KG1 (cell line): ENCODE data around the gene GALNT10.

Experiments used
- DNase-seq: peaks from one replicate; lab custom pipeline; 2025; lab: John Stamatoyannopoulos, UW

GALNT10 gene

DNA sequence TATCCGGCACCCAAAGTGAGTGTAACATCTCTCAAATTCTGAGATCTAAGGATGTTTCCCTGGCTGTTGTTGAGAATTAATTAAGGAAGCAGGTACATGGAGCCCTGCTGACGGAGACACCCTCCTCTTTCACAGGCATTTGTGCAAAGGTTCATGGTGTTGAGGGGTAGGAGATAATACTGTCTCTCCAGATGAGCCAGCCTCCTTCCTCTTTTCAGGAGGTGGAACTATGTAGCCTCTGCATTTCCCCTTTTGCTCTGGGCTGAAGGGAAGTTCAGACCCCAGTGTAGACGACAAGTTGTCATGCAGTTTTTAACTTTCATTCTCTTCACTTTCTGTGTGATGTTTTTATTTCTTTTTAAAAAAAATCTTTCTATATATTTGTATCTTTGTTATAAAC is 107.5 kb downstream of the GALNT10 start:
- DNase-seq: no peak

DNA sequence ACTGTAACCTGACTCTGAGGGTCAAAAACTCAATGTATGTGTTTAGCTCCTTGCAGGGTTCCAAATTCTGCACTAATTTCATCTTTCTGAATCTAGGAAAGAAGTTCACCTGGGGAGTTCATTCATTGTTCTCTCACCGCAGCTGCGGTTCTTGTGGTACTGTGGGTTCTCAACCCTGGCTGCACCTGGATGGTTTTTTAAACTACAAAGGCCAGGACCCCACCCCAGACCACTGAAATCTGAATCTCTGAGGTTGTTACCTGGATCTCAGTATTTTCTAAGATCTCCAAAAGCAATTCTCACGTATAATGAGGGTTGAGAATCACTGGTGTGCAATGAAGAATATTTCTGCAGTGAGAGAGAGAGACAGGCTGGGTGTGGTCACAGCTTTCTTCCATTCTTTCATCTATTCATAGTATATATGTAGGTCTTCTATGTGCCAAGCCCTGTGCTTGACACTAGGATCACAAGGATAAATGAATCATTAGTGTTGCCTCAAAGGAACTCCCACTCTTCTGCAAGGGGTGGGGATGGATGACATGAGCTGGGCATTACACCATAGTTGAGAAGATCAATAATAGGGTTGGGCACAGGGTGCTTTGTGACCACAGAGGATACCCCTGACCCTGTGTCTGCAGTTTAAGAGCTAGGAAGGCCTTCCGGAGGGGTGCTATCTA is 109.8 kb downstream of the GALNT10 start:
- no peak for DNase-seq

DNA sequence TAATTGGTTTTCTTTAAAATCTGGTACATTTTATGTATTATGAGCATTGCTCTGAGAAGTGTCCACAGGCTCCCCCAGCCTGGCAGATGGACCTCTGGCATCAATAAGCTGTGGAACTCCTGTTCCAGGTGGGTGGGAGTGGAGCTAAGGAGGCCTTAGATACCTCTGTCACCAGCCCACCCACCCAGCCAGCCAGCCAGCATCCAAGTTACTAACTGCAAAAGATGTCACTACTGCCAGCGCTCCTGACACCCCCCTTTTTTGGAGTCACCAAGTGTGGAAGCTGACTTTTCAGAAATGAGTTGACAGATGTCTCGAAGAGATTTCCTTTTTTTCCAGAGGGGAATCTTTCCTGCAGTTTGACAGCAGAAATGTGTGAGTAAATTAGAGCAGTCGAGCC is 111.2 kb downstream of the GALNT10 start:
- DNase-seq: no peak

DNA sequence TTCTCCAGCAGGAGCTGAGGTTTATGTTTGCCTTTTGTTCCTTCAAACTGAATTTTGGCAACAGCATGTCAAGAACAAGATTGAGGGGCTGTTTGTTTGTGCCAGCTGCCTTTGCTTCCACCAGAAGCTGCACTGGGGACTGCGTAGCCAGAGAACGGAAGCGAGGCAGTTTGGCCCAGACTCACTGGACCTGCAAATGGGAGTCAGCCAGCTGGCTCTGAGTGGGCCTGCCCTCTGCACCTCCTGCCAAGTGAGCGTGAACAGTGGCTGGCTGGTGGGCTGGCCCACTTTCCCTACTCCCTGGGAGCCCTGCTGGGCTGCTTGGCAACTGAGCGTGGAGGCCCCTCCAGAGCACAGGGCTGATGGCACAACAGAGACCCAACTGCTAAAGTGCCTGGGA is 111.6 kb downstream of the GALNT10 start:
- DNase-seq: no peak

DNA sequence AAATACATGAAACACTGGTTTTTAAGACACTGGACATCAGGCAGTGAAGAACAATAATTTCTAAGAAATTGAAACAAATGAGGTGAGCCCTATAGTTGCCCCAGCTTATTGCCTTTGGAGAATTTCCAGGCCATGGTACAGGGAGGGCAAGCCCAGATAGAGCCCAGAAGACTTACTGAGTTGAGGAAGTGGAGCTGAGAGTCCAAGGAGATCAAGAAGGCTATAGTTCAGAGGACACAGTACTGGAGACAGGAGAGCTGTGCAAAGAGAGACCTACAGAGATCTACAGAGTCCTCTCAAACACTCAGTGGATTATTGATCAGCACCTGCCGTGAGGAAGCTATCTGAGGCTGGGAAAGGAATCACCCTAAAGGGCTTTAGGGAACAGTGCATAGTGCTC is 112.6 kb downstream of the GALNT10 start:
- no peak for DNase-seq

DNA sequence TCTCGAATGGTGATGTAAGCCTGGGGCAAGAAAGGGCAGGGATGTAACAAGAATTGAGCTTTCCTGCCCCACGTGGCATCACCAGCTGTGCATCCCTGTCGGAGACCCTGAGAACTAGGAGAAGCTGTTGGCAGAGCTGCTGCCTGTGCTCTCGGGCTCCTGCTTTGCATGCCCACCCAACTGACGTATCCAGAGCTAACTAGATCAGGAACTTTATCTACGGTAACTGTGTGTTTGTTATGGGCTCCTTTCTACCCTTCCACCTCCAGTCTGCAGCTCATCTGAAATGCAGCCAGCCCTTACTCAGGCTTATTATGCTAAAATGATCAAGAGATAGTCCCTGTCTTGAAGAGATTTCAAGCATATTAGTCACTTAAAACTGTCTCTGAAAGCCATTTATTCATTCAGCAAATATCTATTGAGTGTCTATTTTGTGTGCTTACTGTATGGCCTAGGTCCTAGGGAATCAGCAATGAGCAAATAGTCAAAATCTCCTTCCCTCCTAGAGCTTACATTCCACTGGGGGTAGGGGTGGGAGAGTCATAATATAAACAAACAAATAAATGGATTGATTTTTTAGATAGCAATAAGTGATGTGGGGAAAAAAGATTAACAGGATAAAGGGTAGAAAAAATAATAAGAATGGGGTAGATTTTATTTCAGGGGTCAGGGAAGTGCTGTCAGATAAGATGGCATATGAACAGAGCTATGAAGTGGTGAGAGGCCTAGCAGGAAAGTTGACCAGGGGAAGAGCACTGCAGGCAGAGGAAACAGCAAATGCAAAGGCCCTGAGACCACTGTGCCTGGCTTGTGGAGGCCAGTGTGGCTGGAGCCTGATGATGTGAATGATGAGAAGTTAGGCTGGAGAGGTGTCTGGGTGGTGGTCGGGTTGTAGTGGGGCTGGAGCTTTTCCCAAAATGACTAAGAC is 118.2 kb downstream of the GALNT10 start:
- DNase-seq: no peak

DNA sequence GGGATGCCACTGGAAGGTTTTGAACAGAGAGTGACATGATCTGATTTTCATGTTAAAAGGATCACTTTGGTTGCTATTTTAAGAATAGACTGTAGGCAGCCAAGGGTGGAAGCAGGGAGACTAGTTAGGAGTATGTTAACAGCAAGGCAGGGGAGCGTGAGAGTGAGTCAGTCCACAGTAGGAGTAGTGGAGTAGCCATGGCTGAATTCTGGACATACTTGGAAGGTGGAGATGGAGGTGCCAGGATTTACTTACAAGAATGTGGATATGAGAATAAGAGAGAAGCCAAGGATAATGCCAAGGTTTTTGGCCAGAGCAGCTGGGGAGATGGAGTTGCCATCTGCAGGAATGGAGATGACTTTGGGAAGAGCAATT is 118.8 kb downstream of the GALNT10 start:
- DNase-seq: no peak

DNA sequence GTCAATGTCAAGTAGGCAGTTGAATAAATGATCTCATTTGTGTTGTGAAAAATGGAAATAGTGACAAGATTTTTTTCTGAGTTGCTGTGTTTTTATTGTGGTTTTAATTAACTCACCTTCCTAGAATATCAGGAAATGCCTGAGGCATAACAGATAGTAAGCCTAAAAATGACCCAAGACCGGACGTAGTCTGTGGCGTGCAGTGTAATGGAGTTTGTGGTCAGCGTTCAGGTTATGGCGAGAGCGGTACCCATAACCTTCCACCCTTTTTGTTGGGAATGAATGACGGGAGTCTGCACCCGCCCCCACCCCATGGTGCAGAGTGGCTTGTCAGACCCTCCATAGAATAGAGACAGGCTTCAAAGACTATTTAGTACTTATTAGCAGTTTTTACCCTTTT is 119.3 kb downstream of the GALNT10 start:
- DNase-seq: no peak

DNA sequence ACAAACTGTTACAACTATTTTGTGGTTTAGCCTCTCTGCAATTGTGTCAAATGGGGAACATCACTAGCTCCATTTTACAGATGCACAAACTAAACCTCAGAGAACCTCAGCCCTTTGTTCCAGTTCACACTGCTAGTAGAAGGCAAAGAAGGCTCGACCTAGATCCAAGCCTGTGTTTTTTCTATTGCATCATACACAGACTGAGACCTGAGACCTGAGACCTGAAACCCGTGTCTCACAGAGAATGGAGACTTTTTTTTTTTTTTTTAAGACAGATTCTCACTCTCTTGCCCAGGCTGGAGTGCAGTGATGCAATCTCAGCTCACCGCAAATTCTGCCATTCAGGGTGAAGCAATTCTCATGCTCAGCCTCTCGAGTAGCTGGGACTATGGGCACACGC is 120.8 kb downstream of the GALNT10 start:
- DNase-seq: no peak

DNA sequence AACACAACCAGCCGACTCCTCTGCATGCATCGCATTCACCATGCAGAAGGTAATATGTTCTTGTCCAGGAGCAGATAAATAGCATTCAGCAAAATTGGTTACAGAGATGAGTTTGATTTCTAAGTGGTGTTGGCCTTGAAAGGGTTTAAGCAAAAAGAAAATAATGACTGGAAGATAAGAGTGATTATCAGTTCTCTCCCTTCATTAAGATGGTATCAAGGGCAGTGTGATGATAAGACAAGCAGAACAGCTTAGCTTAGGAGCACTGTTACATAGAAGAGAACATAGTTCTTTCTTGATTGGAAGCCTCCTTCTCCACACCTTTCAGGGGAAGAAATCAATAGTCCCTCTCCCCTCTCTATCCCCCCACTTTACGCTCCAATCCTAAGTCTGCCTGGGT is 121.5 kb downstream of the GALNT10 start:
- no peak for DNase-seq

DNA sequence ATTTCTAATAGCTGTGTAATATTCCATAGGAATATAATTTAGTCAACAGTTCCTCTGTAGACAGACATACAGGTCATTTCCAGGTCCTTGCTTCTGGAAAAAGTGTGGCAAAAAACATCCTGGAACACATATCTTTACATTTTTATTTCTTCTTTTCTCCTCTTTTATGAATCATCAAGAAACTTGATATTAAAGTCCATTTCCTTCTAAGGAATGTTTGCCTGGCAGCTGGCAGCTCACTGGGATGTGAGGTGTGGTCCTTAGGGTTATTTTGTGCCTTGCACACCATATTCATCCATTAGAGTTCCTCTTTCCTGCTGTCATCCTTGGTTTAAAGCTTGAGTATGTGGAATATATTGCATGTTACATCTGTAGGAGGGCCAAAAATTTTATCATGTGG is 122.0 kb downstream of the GALNT10 start:
- no peak for DNase-seq

DNA sequence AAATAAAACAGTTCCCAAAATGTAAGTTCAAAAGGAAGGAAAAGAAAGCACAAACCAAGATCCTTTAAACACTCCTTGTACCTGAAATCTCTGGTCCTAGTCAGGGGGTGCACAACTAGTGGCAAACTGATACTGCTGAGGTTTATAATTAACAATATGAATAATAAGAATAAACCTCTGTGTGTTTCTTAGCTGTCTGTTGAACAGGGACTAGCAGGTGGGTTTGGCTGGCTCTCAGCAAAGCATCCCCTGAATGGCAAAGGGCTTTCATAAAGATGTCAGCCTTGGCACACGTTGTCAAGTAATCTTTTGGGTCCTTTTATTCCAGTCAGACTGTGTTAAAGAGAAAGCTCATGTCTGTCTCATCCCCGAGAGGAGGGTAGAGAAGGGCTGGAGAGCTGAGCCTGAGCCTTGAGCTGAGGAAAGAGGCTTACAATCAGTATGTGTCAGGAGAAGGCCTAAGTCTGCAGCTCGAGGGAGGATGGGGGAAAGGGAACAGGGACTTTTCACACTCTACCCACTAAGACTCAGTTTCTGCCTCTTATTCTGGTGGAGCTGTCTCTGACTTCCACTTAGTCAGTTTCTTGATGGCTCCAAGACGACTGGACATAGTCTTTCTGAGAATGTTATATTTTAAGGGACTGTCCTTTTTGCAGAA is 123.0 kb downstream of the GALNT10 start:
- no peak for DNase-seq

DNA sequence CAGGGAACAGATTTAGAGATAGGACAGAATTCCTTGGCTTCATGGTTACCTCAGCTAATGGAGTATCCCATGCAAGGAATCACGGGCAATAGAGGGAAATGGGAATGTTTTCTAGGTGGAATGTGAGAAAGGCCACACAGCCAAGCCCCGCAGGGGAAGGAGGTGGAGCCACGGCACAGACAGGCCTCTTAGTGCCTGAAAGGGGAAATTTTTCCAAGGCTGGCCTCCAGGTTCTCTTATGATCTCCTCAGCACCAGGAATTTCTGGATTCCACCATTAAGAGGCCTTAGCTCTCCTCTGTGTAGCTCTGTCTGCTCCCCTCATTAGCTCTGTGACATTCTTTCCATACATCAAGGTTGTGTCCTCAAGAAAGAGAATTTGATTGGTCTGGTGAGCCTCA is 124.7 kb downstream of the GALNT10 start:
- DNase-seq: no peak

DNA sequence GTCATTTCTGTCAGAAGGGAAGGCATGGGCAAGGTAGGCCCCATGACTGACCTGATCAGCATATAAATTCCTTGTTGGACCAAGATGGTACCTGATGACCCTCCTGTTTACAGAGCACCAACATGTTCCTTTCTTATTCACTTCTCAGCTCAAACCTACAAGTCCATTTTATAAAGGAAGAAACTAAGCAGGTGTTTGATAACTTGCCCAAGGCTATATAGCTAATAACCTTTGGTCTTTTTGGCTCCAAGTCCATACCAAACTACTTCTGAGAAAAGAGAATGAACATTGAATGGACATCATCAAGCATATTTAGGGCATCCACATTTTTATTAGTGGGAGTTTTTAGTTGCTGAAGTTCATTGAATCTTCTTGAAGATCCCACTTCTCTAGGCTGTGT is 125.2 kb downstream of the GALNT10 start:
- DNase-seq: no peak

DNA sequence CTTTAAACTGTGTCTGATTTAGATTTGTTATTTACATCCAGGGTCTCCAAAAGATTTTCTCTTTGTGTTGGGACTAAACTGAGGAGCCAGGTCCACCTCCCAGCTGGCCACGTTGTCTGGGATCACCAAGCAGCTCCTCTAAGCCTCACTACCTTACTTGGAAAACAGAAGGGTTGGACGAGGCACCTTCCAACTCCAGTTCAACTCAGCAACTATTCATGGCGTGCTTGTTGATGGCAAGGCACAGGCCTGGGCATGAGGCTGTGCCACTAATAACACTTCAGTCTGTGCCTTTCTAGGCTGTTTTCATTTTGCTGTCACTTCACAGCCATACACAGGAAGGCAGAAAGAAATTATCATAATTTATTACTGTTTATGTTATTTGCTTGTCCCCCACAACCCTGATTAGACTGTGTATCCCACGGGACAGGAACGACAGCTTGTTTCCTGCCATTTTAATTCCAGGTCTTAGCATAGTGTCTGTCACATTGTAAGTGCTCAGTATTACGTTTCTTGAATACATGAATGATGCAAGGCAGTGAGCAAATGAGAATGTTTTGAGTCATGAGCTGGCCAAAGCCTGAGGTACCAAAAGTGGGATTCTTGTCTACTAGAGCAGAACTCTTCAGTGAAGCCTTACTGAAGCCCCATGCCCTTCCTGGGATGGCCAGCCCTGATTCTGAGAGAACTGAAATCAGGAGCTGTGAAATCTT is 125.8 kb downstream of the GALNT10 start:
- no peak for DNase-seq

DNA sequence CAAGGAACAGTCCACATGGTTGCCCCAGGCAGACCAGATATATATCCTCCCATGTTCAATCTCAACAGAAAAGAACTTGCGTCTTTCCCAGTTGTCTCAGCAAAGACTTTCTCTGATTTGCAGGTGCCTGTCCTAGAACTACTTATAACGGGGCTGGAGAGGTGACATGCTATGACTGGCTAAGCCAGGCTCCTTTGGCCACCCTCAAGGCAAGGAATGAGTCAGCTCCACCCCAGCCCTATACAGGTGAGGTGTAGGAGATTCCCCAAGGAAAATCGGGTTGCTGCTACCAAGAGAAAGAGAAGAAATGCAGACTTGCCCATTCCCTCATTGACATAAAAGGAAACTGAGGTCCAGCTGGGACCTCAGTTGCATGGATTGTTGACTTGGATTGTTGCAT is 127.4 kb downstream of the GALNT10 start:
- no peak for DNase-seq

DNA sequence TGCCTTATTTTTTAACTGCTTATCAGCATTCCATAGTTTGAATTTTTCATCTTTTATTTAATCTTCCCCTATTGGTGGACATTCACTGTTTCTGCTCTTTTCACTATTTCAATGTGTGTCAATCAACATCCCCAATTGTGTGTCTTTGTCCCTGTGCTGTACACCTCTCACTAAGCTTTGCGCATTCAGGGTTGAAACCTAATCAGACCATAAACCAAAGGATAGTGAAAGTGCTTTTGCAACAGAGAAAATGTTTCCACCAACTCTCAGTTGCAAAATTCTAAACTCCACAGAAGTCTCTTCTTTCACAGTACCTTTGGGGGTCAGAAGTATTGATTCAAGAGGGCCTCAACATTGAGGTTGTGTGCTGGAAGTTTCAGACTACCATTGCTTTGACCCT is 128.2 kb downstream of the GALNT10 start:
- no peak for DNase-seq

DNA sequence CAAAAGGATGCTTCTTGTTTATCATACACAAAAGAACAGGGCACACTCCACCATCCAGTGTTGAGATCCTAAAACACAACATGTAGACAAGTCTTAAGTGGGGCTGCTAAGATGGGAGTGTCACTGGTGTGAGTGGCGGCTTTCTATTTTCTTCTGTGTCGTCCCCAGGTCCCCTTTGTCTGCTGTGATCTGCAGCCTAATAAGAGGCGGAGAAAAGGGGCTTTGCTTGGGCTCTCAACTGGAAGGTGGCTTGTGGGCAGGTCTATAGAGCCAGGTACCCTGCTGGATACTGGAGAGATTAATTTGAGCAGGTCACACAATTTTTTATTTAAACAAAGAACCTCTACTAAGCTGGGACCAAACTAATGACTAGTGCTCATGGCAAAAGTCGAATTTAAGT is 129.2 kb downstream of the GALNT10 start:
- no peak for DNase-seq

DNA sequence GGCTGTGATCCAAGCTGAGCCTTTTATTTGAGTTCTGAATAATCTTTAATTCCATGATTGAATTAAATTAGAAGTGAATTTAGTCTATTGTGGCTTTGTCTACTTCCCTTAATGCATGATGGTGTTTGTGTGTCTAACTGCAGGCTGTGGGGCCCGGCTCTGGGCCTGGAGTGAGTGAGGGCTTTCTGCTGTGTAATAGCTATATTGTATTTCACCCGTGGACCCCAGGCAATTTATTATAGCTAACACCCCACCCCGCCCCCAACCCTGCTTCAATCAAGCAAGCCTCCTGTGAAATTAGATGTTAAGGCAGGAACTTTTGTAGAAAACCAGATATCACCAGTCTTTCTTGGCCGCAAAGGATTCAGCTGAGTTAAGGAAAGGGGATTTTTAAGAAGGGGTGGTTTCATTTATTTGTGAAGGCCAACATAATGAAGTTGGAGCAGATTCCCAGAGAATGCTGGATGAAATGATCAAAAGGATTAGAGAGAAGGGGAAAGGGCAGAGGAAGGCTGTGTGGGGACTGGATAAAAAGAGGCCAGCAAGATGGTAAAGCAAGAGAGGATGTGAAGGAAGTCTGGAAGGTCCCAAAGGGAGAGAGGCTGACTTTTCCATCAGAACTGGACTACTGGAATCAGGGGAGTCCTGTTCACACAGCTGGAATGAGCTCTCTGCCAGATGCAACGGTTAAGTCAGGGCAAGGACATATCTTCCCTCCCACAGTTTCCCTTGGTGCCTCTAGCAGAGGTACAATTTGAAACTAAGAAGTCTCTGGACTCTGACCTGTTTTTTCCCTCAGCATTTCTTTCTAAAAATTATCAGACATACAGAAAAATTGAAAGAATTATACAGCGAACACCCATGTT is 129.9 kb downstream of the GALNT10 start:
- no peak for DNase-seq

DNA sequence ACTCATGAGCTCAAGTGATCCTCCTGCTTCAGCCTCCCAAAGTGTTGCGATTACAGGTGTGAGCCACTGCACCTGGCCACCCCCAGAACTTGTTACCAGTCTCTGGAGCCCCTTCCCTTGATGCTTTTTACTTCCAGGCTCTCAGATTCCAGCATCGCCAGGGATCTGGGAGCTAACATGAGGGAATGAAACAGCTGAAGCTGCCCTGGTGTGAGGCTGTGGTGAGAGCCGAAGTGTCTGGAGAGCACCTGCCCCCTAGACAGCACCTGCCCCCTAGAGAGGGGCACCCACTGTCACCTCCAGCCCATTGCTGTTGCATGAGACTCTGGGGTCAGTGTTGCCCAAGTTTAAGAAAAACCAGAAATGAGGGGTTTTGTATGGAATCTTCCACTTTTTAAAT is 131.0 kb downstream of the GALNT10 start:
- no peak for DNase-seq

DNA sequence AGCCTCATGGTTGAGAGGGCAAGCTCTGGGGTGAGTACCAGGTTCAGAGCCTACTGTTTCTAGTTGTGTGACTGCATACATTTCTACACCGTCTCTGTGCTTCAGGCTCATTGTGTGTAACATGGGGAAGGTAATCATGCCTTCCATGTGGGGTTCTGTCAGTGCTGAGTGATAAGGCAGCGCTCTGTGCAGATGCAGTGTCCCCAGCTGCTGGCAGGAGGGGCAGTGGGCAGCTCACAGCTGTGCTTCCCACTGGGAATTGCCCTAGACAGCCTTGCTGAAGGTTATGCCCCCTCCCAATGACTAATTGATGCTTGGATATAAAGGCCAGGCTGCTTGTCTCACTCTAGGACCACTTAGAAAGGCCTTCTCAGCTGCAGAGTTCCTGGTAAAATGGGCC is 133.5 kb downstream of the GALNT10 start:
- no peak for DNase-seq

DNA sequence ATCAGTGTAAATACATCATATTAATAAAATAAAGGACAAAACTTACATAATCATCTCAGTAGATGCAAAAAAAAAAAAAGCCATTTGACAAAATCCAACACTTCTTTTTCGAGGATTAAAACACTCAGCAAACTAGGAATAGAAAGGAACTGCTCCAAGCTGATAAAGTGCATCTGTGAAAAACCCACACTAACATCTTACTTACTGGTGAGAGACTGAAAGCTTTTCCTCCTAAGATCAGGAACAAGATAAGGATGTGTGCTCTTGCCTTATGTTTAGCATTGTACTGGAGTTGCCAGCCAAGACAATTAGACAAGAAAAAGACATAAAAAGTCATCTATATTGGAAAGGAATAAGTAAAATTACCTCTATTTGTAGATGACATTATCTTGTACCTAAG is 135.0 kb downstream of the GALNT10 start:
- DNase-seq: no peak
